ENCODE results near the gene PARD3B. TPM values are rescaled to one million over a fixed set of nuclear protein-coding genes. Genes with fewer than 3 reads are reported as not detected.

PARD3B gene
- total RNA-seq, 1 experiment from 2014 or later: 7.6 TPM

GRCh38 chr2:205435970-205436369 is 890.7 kb downstream of the PARD3B start:
- BruUV-seq (replicated peaks): no TSS peak
- Histone ChIP-seq H3K4me1 (ENCODE audit: insufficient read depth, low read length, poor library complexity, severe bottlenecking) (no peaks in the 10 kb centered on the region), H3K27ac (ENCODE audit: low read depth, low read length, poor library complexity, severe bottlenecking) (no peak overlapping the region), H3K36me3 (ENCODE audit: insufficient read depth, low read length, poor library complexity, severe bottlenecking) (no peaks in the 10 kb centered on the region), H3K27me3 (replicated peaks; ENCODE audit: insufficient read depth, low read depth, low read length, poor library complexity) (no peaks in the 10 kb centered on the region), H3K9me3 (ENCODE audit: low read depth, low read length, poor library complexity, severe bottlenecking) (no peaks in the 10 kb centered on the region), H3K4me3 (ENCODE audit: low read depth, low read length, poor library complexity, severe bottlenecking) (no peak overlapping the region)
- intact Hi-C loops (cut with micrococcal nuclease; ENCODE audit: unreplicated experiment): no loop called here
- peak; percentile 69 for DNase-seq (ENCODE audit: low spot score)
- ChIA-PET POLR2A (ENCODE audit: low non-redundant PET) (no interaction called here), CTCF (no interaction called here)
- TF ChIP-seq CTCF (conservative IDR thresholded peaks at IDR 0.05; ENCODE audit: low read depth, low read length) (no peak), EZH2 (IDR thresholded peaks at IDR 0.05; ENCODE audit: borderline replicate concordance, low read depth, low read length, poor library complexity, severe bottlenecking) (no peak)

GRCh38 chr2:205438241-205438640 is 893.0 kb downstream of the PARD3B start:
- Histone ChIP-seq H3K36me3 (ENCODE audit: insufficient read depth, low read length, poor library complexity, severe bottlenecking) (no peaks in the 10 kb centered on the region), H3K9me3 (ENCODE audit: low read depth, low read length, poor library complexity, severe bottlenecking) (no peaks in the 10 kb centered on the region), H3K4me1 (ENCODE audit: insufficient read depth, low read length, poor library complexity, severe bottlenecking) (no peaks in the 10 kb centered on the region), H3K27me3 (replicated peaks; ENCODE audit: insufficient read depth, low read depth, low read length, poor library complexity) (no peaks in the 10 kb centered on the region), H3K27ac (ENCODE audit: low read depth, low read length, poor library complexity, severe bottlenecking) (no peak overlapping the region), H3K4me3 (ENCODE audit: low read depth, low read length, poor library complexity, severe bottlenecking) (no peak overlapping the region)
- ChIA-PET CTCF (no interaction called here), POLR2A (ENCODE audit: low non-redundant PET) (no interaction called here)
- intact Hi-C loops (cut with micrococcal nuclease; ENCODE audit: unreplicated experiment): no loop called here
- no peak for DNase-seq (ENCODE audit: low spot score)
- TF ChIP-seq CTCF (conservative IDR thresholded peaks at IDR 0.05; ENCODE audit: low read depth, low read length) (no peak), EZH2 (IDR thresholded peaks at IDR 0.05; ENCODE audit: borderline replicate concordance, low read depth, low read length, poor library complexity, severe bottlenecking) (no peak)
- no TSS peak for BruUV-seq (replicated peaks)

GRCh38 chr2:205439621-205440020 is 894.3 kb downstream of the PARD3B start:
- BruUV-seq (replicated peaks): no TSS peak
- CTCF ChIA-PET: no interaction called here
- intact Hi-C loops (cut with micrococcal nuclease; ENCODE audit: unreplicated experiment): no loop called here

More at GRCh38 chr2:205439621-205440020, 894.3 kb downstream of the PARD3B start:
- DNase-seq (ENCODE audit: low spot score): no peak
- Histone ChIP-seq H3K27ac (ENCODE audit: low read depth, low read length, poor library complexity, severe bottlenecking) (no peak overlapping the region), H3K36me3 (ENCODE audit: insufficient read depth, low read length, poor library complexity, severe bottlenecking) (no peaks in the 10 kb centered on the region), H3K4me3 (ENCODE audit: low read depth, low read length, poor library complexity, severe bottlenecking) (no peak overlapping the region), H3K4me1 (ENCODE audit: insufficient read depth, low read length, poor library complexity, severe bottlenecking) (no peaks in the 10 kb centered on the region), H3K27me3 (replicated peaks; ENCODE audit: insufficient read depth, low read depth, low read length, poor library complexity) (no peaks in the 10 kb centered on the region), H3K9me3 (ENCODE audit: low read depth, low read length, poor library complexity, severe bottlenecking) (no peaks in the 10 kb centered on the region)
- POLR2A ChIA-PET (ENCODE audit: low non-redundant PET): no interaction called here
- TF ChIP-seq CTCF (conservative IDR thresholded peaks at IDR 0.05; ENCODE audit: low read depth, low read length) (no peak), EZH2 (IDR thresholded peaks at IDR 0.05; ENCODE audit: borderline replicate concordance, low read depth, low read length, poor library complexity, severe bottlenecking) (no peak)

Measured in A673 (cell line).